ENCODE results near the gene ATM. TPM values are rescaled to one million over a fixed set of nuclear protein-coding genes. Genes with fewer than 3 reads are reported as not detected.
"Not testable (repeated sequence)": the region's sequence is repeated elsewhere in the genome, so short reads cannot be mapped to it uniquely, and the experiment has no call there.

The ATM gene
- total RNA-seq, 2 donors from 2014 or later: 60.9 to 63.0 TPM

- H3K9me3 Mint-ChIP-seq: peaks cover 28% of the 10 kb centered on the region
- peak overlapping the region; percentile 74 for H3K27ac Mint-ChIP-seq
- WGBS, 2 experiments (ENCODE audit: insufficient coverage in 1 of 2, insufficient read length in 1 of 2): 79 to 96% methylated on average over 2 to 3 of the region's 4 CpGs
- no peaks in the 10 kb centered on the region for H3K9me3 ChIP-seq (ENCODE audit: control insufficient read depth, low read length)
- no peak overlapping the region for H3K9ac ChIP-seq (ENCODE audit: extremely low read depth, low read length, poor library complexity, severe bottlenecking)
- DNase-seq: no peak
- H3K4me3 Mint-ChIP-seq: no peak overlapping the region
- peaks cover 53% of the 10 kb centered on the region for H3K36me3 Mint-ChIP-seq (ENCODE audit: low read depth)
- H3K4me1 ChIP-seq (ENCODE audit: control insufficient read depth, insufficient read depth, low read length): peaks cover 12% of the 10 kb centered on the region
- no peak for TF ChIP-seq CTCF (conservative IDR thresholded peaks at IDR 0.05)
- H3K4me3 ChIP-seq (ENCODE audit: low read length): no peak overlapping the region
- peak overlapping the region; percentile 55 for H3K27ac ChIP-seq (ENCODE audit: low read depth, low read length)
- peaks cover 39% of the 10 kb centered on the region for H3K4me1 Mint-ChIP-seq
- peaks cover 28% of the 10 kb centered on the region for H3K36me3 ChIP-seq (ENCODE audit: control insufficient read depth, insufficient read depth, low read length)
- peaks cover 1% of the 10 kb centered on the region for H3K27me3 Mint-ChIP-seq (ENCODE audit: insufficient read depth)
- H3K27me3 ChIP-seq (ENCODE audit: control insufficient read depth, insufficient read depth, low read length, poor library complexity, severe bottlenecking): no peaks in the 10 kb centered on the region
These were observed 56.1 kb downstream of the ATM start for GRCh38 chr11:108278954-108279353.

- Mint-ChIP-seq H3K4me3 (no peak overlapping the region), H3K36me3 (ENCODE audit: low read depth) (peaks cover 56% of the 10 kb centered on the region), H3K4me1 (no peaks in the 10 kb centered on the region), H3K27me3 (ENCODE audit: insufficient read depth) (no peaks in the 10 kb centered on the region), H3K9me3 (no peaks in the 10 kb centered on the region), H3K27ac (no peak overlapping the region)
- DNase-seq: no peak
- H3K27ac ChIP-seq (ENCODE audit: low read depth, low read length): no peak overlapping the region
- H3K9me3 ChIP-seq (ENCODE audit: control insufficient read depth, low read length): peaks cover 4% of the 10 kb centered on the region
- H3K4me3 ChIP-seq (ENCODE audit: low read length): no peak overlapping the region
- peaks cover 62% of the 10 kb centered on the region for H3K36me3 ChIP-seq (ENCODE audit: control insufficient read depth, insufficient read depth, low read length)
- H3K4me1 ChIP-seq (ENCODE audit: control insufficient read depth, insufficient read depth, low read length): no peaks in the 10 kb centered on the region
- no peak for TF ChIP-seq CTCF (conservative IDR thresholded peaks at IDR 0.05)
- no peak overlapping the region for H3K9ac ChIP-seq (ENCODE audit: extremely low read depth, low read length, poor library complexity, severe bottlenecking)
- H3K27me3 ChIP-seq (ENCODE audit: control insufficient read depth, insufficient read depth, low read length, poor library complexity, severe bottlenecking): no peaks in the 10 kb centered on the region
- 89% methylated on average over 1 of the region's 1 CpG; no CpG with 5 or more reads in 1 of the 2 experiments for WGBS, 2 experiments (ENCODE audit: insufficient coverage in 1 of 2, insufficient read length in 1 of 2)
These were observed 63.5 kb downstream of the ATM start for GRCh38 chr11:108286370-108286769.

- no peak for TF ChIP-seq CTCF (conservative IDR thresholded peaks at IDR 0.05)
- DNase-seq: no peak
- Histone ChIP-seq H3K27ac (ENCODE audit: low read depth, low read length) (no peak overlapping the region), H3K4me3 (ENCODE audit: low read length) (no peak overlapping the region), H3K36me3 (ENCODE audit: control insufficient read depth, insufficient read depth, low read length) (peaks cover 62% of the 10 kb centered on the region), H3K4me1 (ENCODE audit: control insufficient read depth, insufficient read depth, low read length) (no peaks in the 10 kb centered on the region), H3K9ac (ENCODE audit: extremely low read depth, low read length, poor library complexity, severe bottlenecking) (no peak overlapping the region), H3K27me3 (ENCODE audit: control insufficient read depth, insufficient read depth, low read length, poor library complexity, severe bottlenecking) (no peaks in the 10 kb centered on the region), H3K9me3 (ENCODE audit: control insufficient read depth, low read length) (peaks cover 4% of the 10 kb centered on the region)
- H3K27ac Mint-ChIP-seq: no peak overlapping the region
- H3K4me3 Mint-ChIP-seq: no peak overlapping the region
- H3K27me3 Mint-ChIP-seq (ENCODE audit: insufficient read depth): no peaks in the 10 kb centered on the region
- WGBS, 2 experiments (ENCODE audit: insufficient coverage in 1 of 2, insufficient read length in 1 of 2): 89 to 94% methylated on average over 3 of the region's 3 CpGs
- H3K9me3 Mint-ChIP-seq: no peaks in the 10 kb centered on the region
- H3K36me3 Mint-ChIP-seq (ENCODE audit: low read depth): peaks cover 56% of the 10 kb centered on the region
- no peaks in the 10 kb centered on the region for H3K4me1 Mint-ChIP-seq
These were observed 64.1 kb downstream of the ATM start for GRCh38 chr11:108286956-108287355.

GRCh38 chr11:108289066-108289465 is 66.2 kb downstream of the ATM start:
- H3K36me3 Mint-ChIP-seq (ENCODE audit: low read depth): peaks cover 52% of the 10 kb centered on the region
- H3K4me1 Mint-ChIP-seq; H3K9me3 Mint-ChIP-seq; H3K27me3 Mint-ChIP-seq (ENCODE audit: insufficient read depth); H3K4me1 ChIP-seq (ENCODE audit: control insufficient read depth, insufficient read depth, low read length); H3K4me3 ChIP-seq (ENCODE audit: low read length); H3K4me3 Mint-ChIP-seq; H3K9ac ChIP-seq (ENCODE audit: extremely low read depth, low read length, poor library complexity, severe bottlenecking); H3K9me3 ChIP-seq (ENCODE audit: control insufficient read depth, low read length); H3K27ac Mint-ChIP-seq; H3K27me3 ChIP-seq (ENCODE audit: control insufficient read depth, insufficient read depth, low read length, poor library complexity, severe bottlenecking); DNase-seq; H3K27ac ChIP-seq (ENCODE audit: low read depth, low read length): not testable (repeated sequence)
- H3K36me3 ChIP-seq (ENCODE audit: control insufficient read depth, insufficient read depth, low read length): peaks cover 53% of the 10 kb centered on the region
